Measurements from ENCODE around the gene FADS1.

The FADS1 gene

DNA sequence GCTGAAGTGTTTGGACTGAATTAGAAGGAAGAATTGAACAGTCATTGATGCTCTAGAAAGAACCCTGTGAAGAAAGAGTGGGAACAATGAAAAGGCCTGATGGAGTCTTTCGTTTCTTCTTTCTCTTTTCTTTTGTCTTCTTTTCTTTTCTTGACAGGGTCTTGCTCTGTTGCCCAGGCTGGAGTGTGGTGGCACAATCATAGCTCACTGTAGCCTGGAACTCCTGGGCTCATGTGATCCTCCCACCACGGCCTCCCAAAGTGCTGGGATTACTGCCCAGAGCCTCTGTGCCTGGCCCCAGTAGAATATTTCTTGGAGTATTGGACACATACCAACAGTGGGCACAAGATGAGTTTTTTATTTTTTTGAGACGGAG, 23.0 kb downstream of the FADS1 start:
- DNase-seq, result no peak

DNA sequence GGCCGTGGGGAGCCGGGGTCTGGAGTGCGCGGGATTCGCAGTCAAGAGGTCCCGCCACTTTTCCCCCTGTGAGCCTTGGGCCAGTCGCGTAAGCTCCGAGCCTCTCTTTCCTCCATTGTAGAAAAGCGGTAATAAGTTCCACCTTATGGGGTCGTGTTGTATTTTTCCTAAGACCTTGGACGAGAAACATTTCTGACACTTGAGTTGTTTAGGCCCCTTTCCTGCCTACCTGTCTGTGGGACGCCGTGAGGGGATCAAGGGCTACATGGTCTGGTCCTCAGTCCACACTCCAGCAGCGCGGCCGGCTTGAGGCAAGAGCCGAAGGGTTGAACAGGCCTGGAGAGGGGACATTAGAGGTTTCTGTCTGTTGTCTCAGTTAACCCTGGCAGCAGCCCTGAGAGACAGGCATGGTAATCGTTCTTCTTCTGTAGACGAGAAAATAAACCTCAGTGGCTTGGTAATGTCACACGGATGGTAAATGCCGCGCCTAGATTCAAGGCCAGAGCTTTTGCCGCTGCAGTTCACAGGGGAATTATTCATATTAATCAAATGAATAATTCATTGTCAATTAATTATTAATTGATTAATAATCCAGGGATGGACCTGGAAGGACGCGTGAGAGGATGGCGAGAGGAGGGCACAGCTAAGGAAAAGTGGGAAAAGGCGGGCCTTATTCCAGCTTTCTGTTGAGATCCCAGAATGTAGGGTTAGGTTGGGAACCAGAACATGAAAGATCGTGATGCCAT, 23.5 kb downstream of the FADS1 start:
- DNase-seq, result no peak

DNA sequence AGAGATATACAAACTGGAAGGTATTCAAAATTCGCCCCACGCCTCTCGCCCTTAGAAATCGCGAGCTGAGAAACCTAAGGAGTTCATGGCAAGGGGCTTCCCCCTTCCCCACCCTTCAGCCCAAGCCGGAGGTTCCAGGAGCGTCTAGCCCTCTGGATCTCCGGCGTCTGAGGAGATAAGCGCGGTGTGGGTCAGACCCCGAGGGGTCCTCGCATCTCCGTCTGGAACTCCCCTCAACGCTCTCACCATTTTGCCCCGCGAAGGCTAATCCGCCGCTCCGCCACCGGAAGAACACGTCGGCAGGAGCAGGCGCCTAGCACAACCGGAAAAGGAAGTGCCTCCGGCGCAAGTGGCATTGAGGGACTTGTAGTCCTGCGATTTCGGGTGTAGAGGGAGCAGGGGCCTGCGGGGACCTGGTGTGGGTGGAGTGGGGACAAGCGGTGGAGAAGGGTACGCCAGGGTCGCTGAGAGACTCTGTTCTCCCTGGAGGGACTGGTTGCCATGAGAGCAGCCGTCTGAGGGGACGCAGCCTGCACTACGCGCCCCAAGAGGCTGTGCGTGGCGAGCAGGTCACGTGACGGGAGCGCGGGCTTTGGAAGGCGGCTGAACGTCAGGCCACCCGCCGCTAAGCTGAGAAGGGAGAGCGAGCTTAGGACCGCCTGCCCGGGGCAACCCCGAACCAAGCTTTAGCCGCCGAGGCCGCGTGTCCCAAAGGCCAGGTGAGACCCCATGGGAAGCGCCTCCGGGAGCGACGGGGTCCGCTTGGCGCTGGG, 24.3 kb downstream of the FADS1 start, which contains the start of the genes FEN1 and TMEM258:
Gene FEN1 (plus strand): TSS at position 602 of the 773 bp plus-strand sequence. CDS start 2,451 bp downstream, outside the sequence.
Gene TMEM258 (minus strand): TSS at position 290 of the 773 bp plus-strand sequence. CDS start 41 bp downstream, at position 249.
- DNase-seq, result peak; percentile 97

DNA sequence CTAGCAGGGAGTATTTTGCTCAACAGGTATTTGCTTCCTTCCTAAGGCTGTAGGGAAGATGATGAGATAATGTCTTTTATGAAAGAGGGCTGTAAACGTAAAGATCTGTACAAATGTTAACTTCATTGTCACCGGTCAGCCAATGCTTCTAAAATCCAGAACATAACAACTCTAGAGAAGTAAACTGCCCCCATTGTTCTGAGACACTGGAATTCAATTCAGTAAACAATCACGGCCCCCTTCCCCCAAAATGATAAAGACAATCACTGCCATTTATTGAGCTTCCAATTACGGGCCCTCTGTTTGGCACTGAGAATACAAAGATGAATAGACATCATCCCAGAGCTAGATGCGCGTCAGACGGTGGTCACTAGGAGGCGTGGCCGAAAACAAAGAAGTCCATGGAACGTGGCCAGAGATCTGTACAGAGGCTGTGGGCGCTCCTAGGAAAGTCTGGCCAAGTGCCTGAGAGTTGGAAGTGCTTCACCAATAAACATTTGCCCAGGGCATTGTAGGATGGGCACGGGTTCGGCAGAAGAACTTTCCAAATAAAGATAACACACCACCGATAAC, 25.0 kb downstream of the FADS1 start:
- peak; percentile 95 for DNase-seq

DNA sequence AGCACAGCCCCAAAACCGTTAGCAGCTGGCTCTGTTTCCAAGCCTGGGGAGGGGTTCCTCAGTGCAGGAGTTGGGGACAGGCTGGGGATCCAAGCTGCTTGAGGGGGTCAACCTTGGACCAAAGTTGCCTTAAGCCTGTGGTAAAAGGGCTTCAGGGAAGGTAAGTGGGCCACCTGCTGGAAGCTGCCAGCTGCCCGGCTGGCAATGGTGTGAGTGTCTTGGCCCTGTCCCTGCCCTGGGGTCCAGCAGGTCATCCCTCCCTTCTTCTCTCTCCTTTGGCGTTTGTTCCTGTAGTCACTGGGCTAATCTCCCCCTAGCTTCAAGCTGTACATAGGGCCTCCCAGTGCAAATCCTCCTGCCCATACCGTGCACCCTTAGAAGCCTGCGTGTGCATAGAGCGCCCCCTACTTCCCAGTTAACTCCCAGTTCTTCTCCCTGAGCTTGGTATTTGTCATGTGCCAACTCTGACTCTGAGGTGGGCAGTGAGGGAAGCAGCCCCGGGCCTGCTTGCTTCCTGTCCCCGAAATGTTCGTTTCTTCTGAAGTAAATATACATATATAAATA, 28.8 kb downstream of the FADS1 start:
- peak; percentile 77 for DNase-seq

DNA sequence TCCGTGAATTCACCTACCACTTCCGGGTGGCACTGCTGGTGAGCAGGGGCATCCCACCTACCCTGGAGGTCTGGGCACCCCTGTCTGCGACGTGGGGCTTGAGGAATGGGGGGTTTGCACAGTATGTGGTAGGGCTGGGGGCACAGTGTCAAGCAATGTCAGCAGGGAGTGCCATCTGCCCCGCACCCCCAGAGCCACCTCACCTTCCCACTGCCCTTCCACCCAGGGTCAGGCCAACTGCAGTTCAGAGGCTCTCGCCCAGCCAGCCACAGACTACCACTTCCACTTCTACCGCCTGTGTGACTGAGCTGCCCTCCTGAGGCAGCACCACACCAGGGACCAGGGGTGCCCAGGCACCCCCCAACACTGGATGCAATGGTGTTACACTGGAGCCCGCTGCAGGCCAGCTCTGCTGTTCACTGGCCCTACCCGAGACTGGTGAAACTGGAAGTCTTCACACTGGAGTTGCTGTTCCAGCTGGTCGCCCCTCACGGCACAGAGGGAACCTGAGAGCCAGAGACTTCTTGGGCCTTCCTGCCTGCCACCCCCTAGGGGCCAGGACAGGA, 30.9 kb downstream of the FADS1 start:
- DNase-seq, result no peak

DNA sequence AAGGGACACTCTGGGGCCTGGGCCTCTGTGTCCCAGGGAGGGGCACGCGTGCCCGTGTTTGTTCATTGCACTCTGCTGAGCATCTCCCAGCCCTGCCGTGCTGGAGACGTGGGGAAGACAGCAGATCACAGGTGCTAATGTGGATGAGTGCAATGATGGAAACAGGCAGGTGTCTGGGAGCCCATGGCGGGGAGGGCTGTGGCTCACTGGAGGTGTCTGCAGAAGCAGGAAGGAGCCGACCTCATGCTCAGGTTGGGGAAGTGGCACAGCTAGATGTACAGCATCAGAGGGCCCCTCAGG, 32.3 kb downstream of the FADS1 start:
- no peak for DNase-seq

DNA sequence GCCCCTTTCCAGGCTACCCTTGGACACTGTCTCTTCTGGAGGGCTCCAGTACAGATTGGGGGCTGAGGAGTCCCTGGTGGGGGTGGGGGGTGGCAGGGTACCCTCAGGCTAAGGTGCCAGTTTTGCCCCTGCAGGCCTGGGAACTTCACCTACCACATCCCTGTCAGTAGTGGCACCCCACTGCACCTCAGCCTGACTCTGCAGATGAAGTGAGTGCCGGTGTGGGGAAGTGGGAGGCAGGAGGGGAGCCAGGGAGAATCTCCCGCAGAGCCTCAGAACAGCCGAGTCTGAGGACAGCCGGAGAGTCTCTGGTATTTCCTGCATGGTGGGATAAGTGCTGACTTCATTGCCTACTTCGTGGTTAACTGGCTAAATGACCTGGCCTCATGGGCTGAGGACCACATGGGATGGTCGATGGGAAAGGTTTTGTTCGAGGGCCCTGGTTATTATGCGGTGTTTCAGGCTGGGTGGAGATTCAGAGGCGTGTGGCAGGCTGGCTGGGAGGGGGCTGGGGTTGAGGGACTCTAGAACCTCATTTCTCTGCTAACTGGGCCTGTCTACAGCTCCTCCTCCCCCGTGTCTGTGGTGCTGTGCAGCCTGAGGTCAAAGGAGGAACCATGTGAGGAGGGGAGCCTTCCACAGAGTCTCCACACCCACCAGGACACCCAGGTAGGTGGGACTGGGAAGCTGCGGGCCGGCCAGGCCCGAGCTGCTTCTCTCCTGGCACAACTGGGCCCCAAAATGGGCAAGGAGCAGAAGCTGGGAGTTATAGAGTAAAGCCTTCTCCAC, 32.9 kb downstream of the FADS1 start:
- DNase-seq, result no peak

DNA sequence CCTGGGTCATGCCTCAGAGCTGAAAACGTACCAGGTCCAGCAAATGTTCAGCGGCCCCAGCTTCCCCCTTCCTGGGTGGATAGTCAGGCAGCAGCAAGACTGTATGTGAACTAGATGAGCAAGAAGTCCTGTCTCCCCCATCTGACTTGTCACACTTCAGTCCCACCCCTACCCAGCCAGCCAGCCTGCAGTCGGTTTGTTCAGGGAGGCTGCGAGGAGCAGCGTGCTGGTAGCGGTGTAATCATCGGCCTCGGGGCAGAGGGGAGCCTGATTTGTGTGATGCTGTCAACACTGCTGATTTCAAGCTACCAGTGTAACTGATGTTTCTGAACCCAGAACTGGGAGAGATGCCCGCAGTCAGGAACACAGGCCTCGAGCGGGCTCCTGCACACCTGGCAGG, 34.0 kb downstream of the FADS1 start:
- DNase-seq, result no peak

DNA sequence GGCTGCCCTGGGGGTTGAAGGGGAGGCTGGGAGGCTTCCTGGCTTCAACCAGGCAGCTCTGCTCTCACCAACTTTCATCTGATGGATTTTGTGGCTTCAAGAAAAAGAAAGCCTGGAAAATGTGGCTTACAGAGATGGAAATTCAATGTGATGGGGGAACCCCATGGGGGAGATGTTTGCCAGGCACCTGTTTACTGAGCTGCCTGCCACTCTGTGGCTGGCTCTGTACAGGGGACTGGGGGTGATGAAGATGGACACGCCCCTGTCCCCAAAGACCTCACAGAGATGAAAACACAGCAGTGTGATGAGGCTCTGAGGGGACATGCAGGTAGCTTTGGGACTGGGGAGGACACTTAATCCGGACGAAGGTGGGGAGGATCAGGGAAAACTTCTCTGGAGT, 34.5 kb downstream of the FADS1 start:
- no peak for DNase-seq

DNA sequence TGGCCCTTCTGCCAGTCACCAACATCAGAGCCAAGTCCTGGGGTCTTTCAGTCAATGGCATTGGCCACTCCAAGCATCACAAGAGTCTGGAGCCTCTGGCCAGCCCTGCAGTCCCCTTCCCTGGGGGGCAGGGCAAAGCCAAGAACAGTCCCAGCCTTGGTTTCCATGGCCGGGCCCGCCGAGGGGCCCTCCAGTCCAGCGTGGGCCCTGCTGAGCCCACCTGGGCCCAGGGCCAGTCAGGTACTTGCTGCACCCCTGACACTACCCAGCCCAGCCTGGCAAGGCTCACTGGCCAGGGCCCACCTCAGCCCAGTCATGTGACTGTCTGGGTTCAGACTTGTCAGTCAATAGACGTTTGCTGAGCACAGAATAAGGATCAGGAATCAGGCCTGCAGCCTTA, 35.2 kb downstream of the FADS1 start:
- DNase-seq, result no peak

DNA sequence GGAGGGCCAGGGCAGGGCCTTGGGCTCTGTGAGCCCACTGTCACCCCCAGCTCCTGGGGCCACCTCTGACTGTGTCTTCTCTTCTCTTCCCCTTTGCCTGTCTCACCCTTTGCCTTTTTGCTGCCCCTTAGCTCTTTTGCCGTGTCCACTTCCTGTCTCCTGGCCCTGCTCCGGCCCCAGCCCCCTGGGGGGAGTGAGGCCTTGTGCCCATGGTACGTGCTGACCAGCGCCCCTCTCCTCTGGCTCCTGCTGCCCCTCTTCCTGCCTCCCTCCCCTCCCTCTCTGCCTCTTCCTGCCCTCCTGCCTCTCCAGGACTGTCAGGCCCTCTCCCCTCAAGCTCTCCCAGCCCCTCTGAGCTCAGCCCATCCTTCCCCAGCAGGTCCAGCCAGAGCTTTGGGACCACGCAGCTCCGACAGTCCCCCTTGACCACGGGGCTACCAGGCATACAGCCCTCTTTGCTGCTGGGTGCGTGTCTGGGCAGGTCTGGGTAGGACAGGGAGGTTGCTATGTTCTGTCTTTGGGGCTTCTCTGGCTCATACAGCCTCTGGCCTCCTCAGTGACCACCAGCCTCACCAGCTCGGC, 36.1 kb downstream of the FADS1 start:
- no peak for DNase-seq

DNA sequence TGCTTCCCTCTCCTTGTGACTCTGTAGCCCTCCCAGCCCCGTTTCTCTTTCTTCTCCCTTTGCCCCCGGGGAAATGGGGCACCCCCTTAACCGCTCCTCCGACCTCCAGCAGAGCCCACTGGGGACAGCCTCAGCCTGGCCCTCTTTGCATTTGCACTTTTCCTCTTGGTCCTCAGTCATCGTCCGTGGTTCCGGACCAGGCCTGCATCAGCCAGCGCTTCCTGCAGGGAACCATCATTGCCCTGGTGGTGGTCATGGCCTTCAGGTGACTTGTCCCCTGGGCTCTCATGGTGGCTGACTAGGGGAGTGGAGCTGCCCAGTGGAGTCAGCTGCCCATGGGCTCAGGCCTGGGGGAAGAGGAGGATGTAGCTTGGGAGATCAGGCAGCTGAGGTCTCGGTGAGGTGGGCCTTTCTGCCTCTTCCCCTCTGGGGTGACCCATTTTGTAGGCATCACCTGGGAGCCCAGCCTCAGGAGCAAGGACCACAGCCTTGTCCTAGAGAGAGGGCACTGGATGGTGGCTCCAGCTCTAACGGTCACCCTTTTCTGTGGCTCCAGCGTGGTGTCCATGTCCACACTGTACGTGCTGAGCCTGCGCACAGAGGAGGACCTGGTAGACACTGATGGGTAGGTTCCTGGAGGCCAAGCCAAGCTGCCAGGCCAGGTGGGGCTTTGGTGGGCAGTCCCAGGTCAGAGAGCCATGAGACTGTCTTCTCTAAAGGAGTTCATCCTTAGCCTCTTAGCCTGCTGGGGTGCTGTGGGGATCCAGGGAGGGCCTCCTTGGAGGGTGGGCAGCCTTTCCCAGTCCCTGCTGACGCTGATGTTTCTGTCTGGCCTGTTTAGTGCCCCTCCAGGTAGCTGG, 36.9 kb downstream of the FADS1 start:
- no peak for DNase-seq

DNA sequence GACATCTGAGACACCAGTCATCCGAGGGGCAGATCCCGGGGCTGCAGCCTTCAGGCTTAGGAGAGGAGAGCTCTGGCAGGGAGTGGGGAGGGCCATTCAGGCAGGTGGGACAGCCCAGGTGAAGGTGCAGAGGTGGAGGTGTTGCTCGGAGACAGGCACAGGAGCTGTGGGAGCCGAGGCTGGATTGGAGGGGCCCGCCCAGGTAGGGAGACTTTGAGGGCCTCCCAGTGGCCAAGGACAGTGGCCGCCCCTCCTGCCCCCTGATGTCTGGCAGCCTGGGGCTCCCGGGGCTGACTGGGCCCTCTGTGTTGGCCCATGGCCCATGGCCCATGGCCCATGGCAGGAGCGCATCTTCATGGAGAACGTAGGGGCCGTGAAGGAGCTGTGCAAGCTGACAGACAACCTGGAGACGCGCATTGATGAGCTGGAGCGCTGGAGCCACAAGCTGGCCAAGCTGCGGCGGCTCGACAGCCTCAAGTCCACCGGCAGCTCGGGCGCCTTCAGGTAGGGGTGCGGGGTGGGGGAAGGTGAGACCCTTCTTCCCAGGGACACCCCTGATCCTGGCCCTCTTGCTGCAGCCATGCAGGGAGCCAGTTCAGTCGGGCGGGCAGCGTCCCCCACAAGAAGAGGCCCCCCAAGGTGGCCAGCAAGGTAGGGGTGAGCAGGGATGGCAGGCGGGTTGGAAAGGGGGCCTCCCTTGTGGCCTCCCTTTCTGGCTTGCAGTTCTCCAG, 37.7 kb downstream of the FADS1 start:
- no peak for DNase-seq

DNA sequence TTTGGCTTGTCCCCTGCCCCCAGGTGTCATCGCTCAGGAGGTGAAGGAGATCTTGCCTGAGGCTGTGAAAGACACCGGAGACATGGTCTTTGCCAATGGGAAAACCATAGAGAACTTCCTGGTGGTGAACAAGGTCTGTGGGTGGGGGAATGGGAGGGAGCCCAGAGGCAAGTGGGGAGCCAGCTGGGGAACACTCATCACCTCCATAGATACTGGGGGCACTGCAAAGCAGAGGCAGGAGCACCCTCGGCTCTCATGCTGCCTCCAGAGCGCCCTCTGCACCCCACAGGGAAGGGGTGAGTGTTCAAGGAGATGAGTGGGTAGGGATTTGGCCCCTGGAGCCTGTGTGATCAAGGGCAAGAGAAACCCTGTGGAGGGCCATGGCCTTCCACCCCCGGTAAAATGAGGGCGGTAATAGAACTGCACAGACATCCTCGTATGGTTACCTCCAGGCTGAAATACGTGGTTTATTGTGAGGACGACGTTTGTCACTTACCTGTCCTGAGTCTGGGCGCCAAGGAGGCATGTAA, 38.4 kb downstream of the FADS1 start:
- DNase-seq, result no peak

DNA sequence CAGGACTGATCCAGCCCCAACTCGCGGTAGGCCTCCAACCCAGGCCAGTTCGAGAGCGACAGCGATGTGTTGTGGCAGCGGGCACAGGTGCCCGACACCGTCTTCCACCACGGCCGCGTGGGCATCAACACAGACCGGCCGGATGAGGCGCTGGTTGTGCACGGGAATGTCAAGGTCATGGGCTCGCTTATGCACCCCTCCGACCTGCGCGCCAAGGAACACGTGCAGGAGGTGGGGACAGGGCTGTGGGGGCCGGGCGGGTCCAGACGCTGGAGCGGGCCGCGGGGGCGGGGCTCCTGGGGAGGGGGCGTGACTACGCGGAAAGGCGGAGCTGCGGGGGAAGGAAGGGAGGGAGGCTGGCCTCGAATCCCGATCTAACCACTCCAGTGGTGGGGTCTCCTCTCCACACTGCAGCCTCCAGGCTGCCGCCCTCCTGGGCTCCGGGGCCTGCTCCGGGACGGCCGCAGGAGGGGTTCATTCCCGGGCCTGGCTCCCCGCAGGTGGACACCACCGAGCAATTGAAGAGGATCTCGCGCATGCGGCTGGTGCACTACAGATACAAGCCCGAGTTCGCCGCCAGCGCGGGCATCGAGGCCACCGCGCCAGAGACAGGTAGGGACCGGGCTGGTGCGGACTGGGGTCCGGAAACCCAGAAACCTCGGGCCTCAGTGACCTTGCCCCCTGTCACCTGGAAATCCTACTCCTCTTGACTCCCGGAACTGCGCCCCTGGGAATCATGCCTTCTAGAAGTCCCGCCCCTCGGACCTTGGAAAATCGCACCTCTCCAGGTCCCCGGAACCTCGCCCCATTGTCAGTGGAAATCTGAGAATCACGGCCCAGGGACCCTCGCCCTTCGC, 39.3 kb downstream of the FADS1 start:
- peak; percentile 63 for DNase-seq

DNA sequence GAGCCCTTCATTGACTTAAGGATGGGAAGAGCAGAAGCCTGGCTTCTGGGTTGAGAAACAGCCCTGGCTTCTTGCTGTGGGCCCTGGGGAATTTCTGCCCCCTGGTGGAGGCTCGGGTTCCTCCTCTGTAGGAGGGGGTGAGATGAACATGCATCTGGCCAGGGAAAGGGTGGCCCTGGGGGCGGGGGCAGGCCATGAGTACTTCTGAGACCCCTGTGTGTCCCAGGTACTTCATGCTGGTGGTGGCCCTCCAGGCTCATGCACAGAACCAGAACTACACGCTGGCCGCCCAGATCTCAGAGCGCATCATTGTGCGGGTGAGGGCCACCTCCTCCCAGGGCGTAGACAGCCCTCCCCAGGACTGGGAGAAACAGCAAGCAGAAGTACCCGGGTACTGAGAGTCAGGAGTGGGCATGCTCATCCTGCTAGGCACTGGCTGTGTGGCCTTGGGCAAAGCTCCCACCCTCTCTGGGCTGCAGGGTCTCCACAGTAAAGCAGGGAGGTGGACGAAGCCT, 40.2 kb downstream of the FADS1 start:
- DNase-seq, result peak; percentile 65

DNA sequence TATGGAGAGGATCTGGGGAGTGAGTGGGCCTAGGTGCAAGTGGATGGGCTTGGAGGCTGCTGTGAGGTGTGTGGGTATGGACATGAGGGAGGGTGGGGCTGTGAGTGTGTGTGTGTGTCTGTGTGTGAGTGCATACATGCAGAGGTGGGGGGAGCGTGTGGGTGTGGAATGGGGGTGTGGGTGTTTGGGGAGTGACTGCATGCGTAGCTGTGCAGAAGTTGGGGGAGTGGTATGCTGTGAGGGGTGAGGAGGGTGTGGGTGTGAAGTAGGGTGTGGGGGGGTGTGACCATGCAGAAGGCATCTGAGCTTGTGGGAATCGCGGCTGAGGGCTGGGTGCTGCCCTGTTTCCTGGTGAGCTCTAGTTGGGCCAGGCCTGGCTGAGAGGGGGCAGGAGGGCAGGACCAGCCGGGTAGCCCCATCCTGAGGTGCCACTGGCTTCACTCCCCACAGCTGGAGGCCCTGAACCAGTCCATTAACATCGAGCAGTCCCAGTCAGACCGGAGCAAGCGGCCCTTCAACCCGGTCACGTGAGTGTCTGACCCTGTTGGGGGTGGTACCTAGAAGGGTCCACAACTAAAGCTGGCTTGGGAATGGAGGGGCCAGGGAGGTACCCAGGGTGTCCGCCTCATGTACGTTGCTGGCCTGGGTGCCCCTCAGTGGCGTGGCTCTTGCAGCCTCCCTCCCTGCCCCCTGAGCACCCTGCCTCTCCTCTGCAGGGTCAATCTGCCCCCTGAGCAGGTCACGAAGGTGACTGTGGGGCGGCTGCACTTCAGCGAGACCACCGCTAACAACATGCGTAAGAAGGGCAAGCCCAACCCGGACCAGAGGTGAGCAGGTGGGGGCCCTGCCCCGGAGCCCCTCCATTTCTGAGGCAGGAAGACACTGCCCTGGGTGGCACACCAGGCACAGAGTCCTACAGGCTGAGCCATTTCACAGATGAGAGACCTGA, 40.9 kb downstream of the FADS1 start:
- no peak for DNase-seq

Measured in eye (tissue), 1 donor.